ENCODE measurements around the gene WASL. TPM values are rescaled to one million over a fixed set of nuclear protein-coding genes. Genes with fewer than 3 reads are reported as not detected.
"Not testable (repeated sequence)": the region's sequence is repeated elsewhere in the genome, so short reads cannot be mapped to it uniquely, and the experiment has no call there.

Gene WASL
- polyA plus RNA-seq, 3 donors, result 81.0 to 85.6 (median 83.5) TPM

- not testable (repeated sequence) for DNase-seq (ENCODE audit: low read depth in 3 of 3, low spot score in 2 of 3)
These were observed 11.6 kb downstream of the WASL start for GRCh38 chr7:123737168-123737674.

GRCh38 chr7:123735539-123735938 lies 13.3 kb downstream of the WASL start:
- no peak for DNase-seq (ENCODE audit: low read depth in 3 of 3, low spot score in 2 of 3)

- DNase-seq (ENCODE audit: low read depth in 3 of 3, low spot score in 2 of 3), result no peak
These were observed 14.3 kb downstream of the WASL start for GRCh38 chr7:123734498-123734897.

GRCh38 chr7:123732413-123733091 lies 16.3 kb downstream of the WASL start:
- DNase-seq (ENCODE audit: low read depth in 3 of 3, low spot score in 2 of 3), result no peak

GRCh38 chr7:123729218-123729578 lies 19.6 kb downstream of the WASL start:
- DNase-seq (ENCODE audit: low read depth in 3 of 3, low spot score in 2 of 3), result no peak

- DNase-seq (ENCODE audit: low read depth in 3 of 3, low spot score in 2 of 3), result no peak
These were observed 21.5 kb downstream of the WASL start for GRCh38 chr7:123727071-123727837.

- DNase-seq (ENCODE audit: low read depth in 3 of 3, low spot score in 2 of 3), result no peak
These were observed 23.1 kb downstream of the WASL start for GRCh38 chr7:123725586-123726171.

- no peak for DNase-seq (ENCODE audit: low read depth in 3 of 3, low spot score in 2 of 3)
These were observed 24.0 kb downstream of the WASL start for GRCh38 chr7:123724817-123725253.

GRCh38 chr7:123723913-123724312 lies 24.9 kb downstream of the WASL start:
- DNase-seq (ENCODE audit: low read depth in 3 of 3, low spot score in 2 of 3), result no peak

- DNase-seq (ENCODE audit: low read depth in 3 of 3, low spot score in 2 of 3), result not testable (repeated sequence)
These were observed 28.3 kb downstream of the WASL start for GRCh38 chr7:123720527-123720926.

GRCh38 chr7:123719197-123719721 lies 29.5 kb downstream of the WASL start:
- DNase-seq (ENCODE audit: low read depth in 3 of 3, low spot score in 2 of 3), result no peak

- DNase-seq (ENCODE audit: low read depth in 3 of 3, low spot score in 2 of 3), result no peak
These were observed 30.0 kb downstream of the WASL start for GRCh38 chr7:123718773-123719172.

GRCh38 chr7:123717689-123718088 lies 31.1 kb downstream of the WASL start:
- DNase-seq (ENCODE audit: low read depth in 3 of 3, low spot score in 2 of 3), result no peak

- no peak for DNase-seq (ENCODE audit: low read depth in 3 of 3, low spot score in 2 of 3)
These were observed 31.9 kb downstream of the WASL start for GRCh38 chr7:123716877-123717276.

GRCh38 chr7:123715799-123716198 lies 33.0 kb downstream of the WASL start:
- DNase-seq (ENCODE audit: low read depth in 3 of 3, low spot score in 2 of 3), result no peak

- DNase-seq (ENCODE audit: low read depth in 3 of 3, low spot score in 2 of 3), result no peak
These were observed 33.6 kb downstream of the WASL start for GRCh38 chr7:123715198-123715597.

GRCh38 chr7:123714296-123715080 lies 34.3 kb downstream of the WASL start:
- DNase-seq (ENCODE audit: low read depth in 3 of 3, low spot score in 2 of 3), result no peak

GRCh38 chr7:123712619-123713018 lies 36.2 kb downstream of the WASL start:
- DNase-seq (ENCODE audit: low read depth in 3 of 3, low spot score in 2 of 3), result no peak

GRCh38 chr7:123711832-123712293 lies 36.9 kb downstream of the WASL start:
- DNase-seq (ENCODE audit: low read depth in 3 of 3, low spot score in 2 of 3), result no peak

GRCh38 chr7:123710683-123711082 lies 38.1 kb downstream of the WASL start:
- DNase-seq (ENCODE audit: low read depth in 3 of 3, low spot score in 2 of 3), result no peak
